CD4-positive, alpha-beta T cell treated with Interleukin-17A for 1 hour (primary cell): ENCODE data around the gene LBHD2.
A peak's percentile ranks its signal among the peaks of the same experiment; 100 is the strongest.
"Not testable (repeated sequence)": the region's sequence is repeated elsewhere in the genome, so short reads cannot be mapped to it uniquely, and the experiment has no call there.

Experiments used
- DNase-seq: peaks from one replicate; pipeline ENCODE4 v3.0.0-alpha.2; 2020

Gene LBHD2

GRCh38 chr14:103107455-103107854 is 23.4 kb downstream of the LBHD2 start:
- DNase-seq = no peak

GRCh38 chr14:103107941-103108748 is 24.1 kb downstream of the LBHD2 start:
- DNase-seq = no peak

- no peak for DNase-seq
Measured at GRCh38 chr14:103108749-103109207, 24.8 kb downstream of the LBHD2 start.

GRCh38 chr14:103109535-103110441 is 25.8 kb downstream of the LBHD2 start:
- no peak for DNase-seq

- DNase-seq = no peak
Measured at GRCh38 chr14:103110681-103111231, 26.7 kb downstream of the LBHD2 start.

GRCh38 chr14:103111232-103111868 is 27.3 kb downstream of the LBHD2 start:
- DNase-seq = no peak

- DNase-seq = no peak
Measured at GRCh38 chr14:103112400-103113243, 28.6 kb downstream of the LBHD2 start.

- no peak for DNase-seq
Measured at GRCh38 chr14:103113303-103113702, 29.3 kb downstream of the LBHD2 start.

- no peak for DNase-seq
Measured at GRCh38 chr14:103113774-103114173, 29.8 kb downstream of the LBHD2 start.

GRCh38 chr14:103115086-103115679 is 31.2 kb downstream of the LBHD2 start:
- DNase-seq = not testable (repeated sequence)

- DNase-seq = no peak
Measured at GRCh38 chr14:103115845-103116572, 32.0 kb downstream of the LBHD2 start.

- no peak for DNase-seq
Measured at GRCh38 chr14:103116636-103117035, 32.6 kb downstream of the LBHD2 start.

GRCh38 chr14:103117499-103117898 is 33.5 kb downstream of the LBHD2 start:
- DNase-seq = not testable (repeated sequence)

GRCh38 chr14:103118018-103118662 is 34.1 kb downstream of the LBHD2 start:
- DNase-seq = no peak

- peak; percentile 28 for DNase-seq
Measured at GRCh38 chr14:103118663-103119404, 34.8 kb downstream of the LBHD2 start.

GRCh38 chr14:103119527-103119926 is 35.5 kb downstream of the LBHD2 start:
- DNase-seq = not testable (repeated sequence)

- DNase-seq = no peak
Measured at GRCh38 chr14:103121121-103121845, 37.3 kb downstream of the LBHD2 start.

- DNase-seq = peak; percentile 21
Measured at GRCh38 chr14:103121846-103122584, 38.0 kb downstream of the LBHD2 start.
